Bronchial epithelial cell (primary cell): ENCODE results near the gene DMRT1. TPM values are rescaled to one million over a fixed set of nuclear protein-coding genes. Genes with fewer than 3 reads are reported as not detected.

Experiments used
- DNase-seq: peaks from one replicate; pipeline ENCODE4 v3.0.0-alpha.2; 2010; ENCODE audit warnings: low read depth
- FAIRE-seq: peaks from 2 replicates; lab custom pipeline; 2011; peaks lifted over from hg19 to GRCh38; lab: Jason Lieb, UNC
- H3K27me3 ChIP-seq: 2 replicates; pipeline ENCODE4 v1.5.1; 2011; ENCODE audit warnings: low read length; ENCODE audit not compliant: control insufficient read depth, insufficient read depth
- H3K36me3 ChIP-seq: 2 replicates; pipeline ENCODE4 v1.5.1; 2011; ENCODE audit warnings: low read length; ENCODE audit not compliant: control insufficient read depth, insufficient read depth
- H3K4me3 ChIP-seq: 2 replicates; pipeline ENCODE4 v1.5.1; 2011; ENCODE audit warnings: mild to moderate bottlenecking, low read depth, low read length, control low read depth
- CTCF ChIP-seq: IDR thresholded peaks from 2 replicates; pipeline ENCODE4 v1.5.1; 2011; ENCODE audit warnings: mild to moderate bottlenecking, moderate library complexity, low read length, control low read depth, inconsistent platforms; ENCODE audit not compliant: insufficient read depth, severe bottlenecking
- total RNA-seq: library from RNA; depleted of rRNA; stranded (reverse); fragments of >200 nt; gene quantifications from 2 replicates; pipeline ENCODE4 v1.2.1, GENCODE V29; 2014

DMRT1 gene
- total RNA-seq, 1 donor from 2014 or later: not detected

- Histone ChIP-seq H3K4me3 (peak overlapping the region; percentile 29), H3K36me3 (no peaks in the 10 kb centered on the region), H3K27me3 (peaks cover 37% of the 10 kb centered on the region)
- peak; percentile 21 for TF ChIP-seq CTCF
- DNase-seq (no peak), FAIRE-seq (no peak)
Measured at GRCh38 chr9:976943-977837, 135.7 kb downstream of the DMRT1 start.

- peaks cover 38% of the 10 kb centered on the region for H3K27me3 ChIP-seq
- no peak overlapping the region for H3K4me3 ChIP-seq
- no peaks in the 10 kb centered on the region for H3K36me3 ChIP-seq
- FAIRE-seq (peak; percentile 36), DNase-seq (no peak)
- no peak for TF ChIP-seq CTCF
Measured at GRCh38 chr9:977838-978830, 136.6 kb downstream of the DMRT1 start.

- Histone ChIP-seq H3K27me3 (peaks cover 31% of the 10 kb centered on the region), H3K36me3 (no peaks in the 10 kb centered on the region)
Measured at GRCh38 chr9:979983-980382, 138.5 kb downstream of the DMRT1 start.

DNA sequence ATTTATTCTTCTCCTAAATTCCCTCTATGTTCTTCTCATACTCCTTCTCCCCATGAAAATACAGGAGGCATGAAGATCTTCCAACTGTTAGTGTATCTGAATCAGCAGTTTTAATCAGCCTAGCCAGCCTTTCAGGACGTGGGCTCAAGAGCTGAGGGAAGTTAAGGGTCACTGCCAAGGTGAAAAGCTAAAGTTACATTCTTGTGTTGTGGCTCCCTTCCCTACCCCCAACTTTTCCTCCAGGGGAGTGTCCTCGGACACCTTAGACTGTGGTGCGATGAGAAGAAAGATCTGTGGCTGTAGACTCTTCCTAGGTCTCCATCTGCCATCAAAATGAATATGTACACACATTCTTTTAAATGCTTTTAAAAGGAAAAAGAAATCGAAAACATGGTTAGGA lies 139.1 kb downstream of the DMRT1 start:
- H3K4me3 ChIP-seq: no peak overlapping the region
- peaks cover 28% of the 10 kb centered on the region for H3K27me3 ChIP-seq
- no peaks in the 10 kb centered on the region for H3K36me3 ChIP-seq
- FAIRE-seq: no peak
- DNase-seq: no peak
- TF ChIP-seq CTCF: no peak

More at GRCh38 chr9:979983-980382, 138.5 kb downstream of the DMRT1 start:
- FAIRE-seq (no peak), DNase-seq (peak; percentile 40)
- TF ChIP-seq CTCF: no peak
- H3K4me3 ChIP-seq: no peak overlapping the region

- no peaks in the 10 kb centered on the region for H3K36me3 ChIP-seq
- FAIRE-seq (no peak), DNase-seq (no peak)
- peaks cover 21% of the 10 kb centered on the region for H3K27me3 ChIP-seq
- no peak for TF ChIP-seq CTCF
- H3K4me3 ChIP-seq: no peak overlapping the region
Measured at GRCh38 chr9:981491-981898, 140.0 kb downstream of the DMRT1 start.
